GM10248 (cell line): ENCODE data around the gene NRP2.

Experiments used
- CTCF ChIA-PET: fragments of 300-600 bp; sonication (Branson Sonifier 250); formaldehyde crosslinking; extraction: SDS; loops from one replicate; lab custom pipeline; 2021; ENCODE audit warnings: antibody characterized with exemption; lab: Yijun Ruan, JAX
- POLR2A ChIA-PET: fragments of 350-650 bp; sonication (Branson Sonifier 250); formaldehyde crosslinking; extraction: SDS; loops from one replicate; lab custom pipeline; 2020; ENCODE audit warnings: antibody characterized with exemption; lab: Yijun Ruan, JAX
- DNase-seq: peaks from one replicate; pipeline ENCODE4 v3.0.0; 2012; ENCODE audit errors: extremely low spot score
- CTCF ChIP-seq: IDR thresholded peaks from 2 replicates; pipeline ENCODE4 v1.5.1; 2012; ENCODE audit warnings: mild to moderate bottlenecking, low read depth; ENCODE audit errors: extremely low read depth, missing control alignments, control extremely low read depth

NRP2 gene

GRCh38 chr2:205808486-205809121 lies 126.3 kb downstream of the NRP2 start:
- POLR2A ChIA-PET: no interaction called here

GRCh38 chr2:205811387-205811786 lies 129.1 kb downstream of the NRP2 start:
- no peak for TF ChIP-seq CTCF
- CTCF ChIA-PET: interaction anchor here (2.7 kb wide), 1 partner anchor 36 kb away, joined by 7 read pairs; no protein-coding TSS in a partner anchor
- POLR2A ChIA-PET: no interaction called here
- no peak for DNase-seq

More at GRCh38 chr2:205808486-205809121, 126.3 kb downstream of the NRP2 start:
- no peak for DNase-seq
- CTCF ChIA-PET: interaction anchor here (1.6 kb wide), 1 partner anchor 76 kb away, joined by 3 read pairs; no protein-coding TSS in a partner anchor
- no peak for TF ChIP-seq CTCF

- CTCF ChIA-PET: interaction anchor here (1.1 to 1.6 kb wide), 6 partner anchors 16 to 112 kb away, joined by 3 to 5 read pairs (median 4); no protein-coding TSS in a partner anchor
- DNase-seq: no peak
- POLR2A ChIA-PET: no interaction called here
- no peak for TF ChIP-seq CTCF
Observed at GRCh38 chr2:205814039-205814364, 131.7 kb downstream of the NRP2 start.

- no peak for TF ChIP-seq CTCF
- CTCF ChIA-PET: interaction anchor here (0.8 to 2.0 kb wide), 6 partner anchors 12 to 40 kb away, joined by 3 to 5 read pairs (median 4); no protein-coding TSS in a partner anchor
- no peak for DNase-seq
- POLR2A ChIA-PET: no interaction called here
Observed at GRCh38 chr2:205815673-205816072, 133.4 kb downstream of the NRP2 start.

- CTCF ChIA-PET: interaction anchor here (0.8 to 2.0 kb wide), 6 partner anchors 9 to 41 kb away, joined by 3 to 5 read pairs (median 4); no protein-coding TSS in a partner anchor
- TF ChIP-seq CTCF: no peak
- POLR2A ChIA-PET: no interaction called here
- DNase-seq: no peak
Observed at GRCh38 chr2:205816268-205816667, 134.0 kb downstream of the NRP2 start.

GRCh38 chr2:205822579-205822978 lies 140.3 kb downstream of the NRP2 start:
- no peak for DNase-seq
- ChIA-PET POLR2A (no interaction called here), CTCF (interaction anchor here (1.8 to 1.9 kb wide), 2 partner anchors 10 to 126 kb away, joined by 5 to 6 read pairs; no protein-coding TSS in a partner anchor)
- TF ChIP-seq CTCF: no peak
